SK-N-SH (cell line): ENCODE measurements around the gene FAM120B. TPM values are rescaled to one million over a fixed set of nuclear protein-coding genes. Genes with fewer than 3 reads are reported as not detected.

Source experiments
- CTCF ChIA-PET: fragments of 300-600, 350-600 bp; formaldehyde crosslinking; extraction: SDS; loops from one replicate; lab custom pipeline; 2021; lab: Yijun Ruan, JAX
- POLR2A ChIA-PET: fragments of 350-600 bp; sonication (Branson Sonifier 250); formaldehyde crosslinking; extraction: SDS; loops from one replicate; lab custom pipeline; 2020; ENCODE audit warnings: antibody characterized with exemption, inconsistent platforms; lab: Yijun Ruan, JAX
- DNase-seq: peaks from one replicate; pipeline ENCODE4 v3.0.0; 2012
- H2AFZ ChIP-seq: fragments of 200-600 bp; sonication (generic); 2 replicates; pipeline ENCODE4 v1.8.1; 2016; ENCODE audit warnings: antibody characterized with exemption, mild to moderate bottlenecking, low read depth
- H3F3A ChIP-seq: fragments of 200-600 bp; sonication (generic); replicated peaks from 2 replicates; pipeline ENCODE3; 2016; ENCODE audit warnings: antibody characterized with exemption, mild to moderate bottlenecking; ENCODE audit not compliant: insufficient read depth
- H3K27ac ChIP-seq, 2 experiments: fragments of 200-500 bp in 1 of 2; fragments of 200-600 bp in 1 of 2; sonication (Bioruptor generic) in 1 of 2; sonication (generic), shearing (Covaris generic) in 1 of 2; 2 replicates each; pipeline versions ENCODE4 v1.5.1 to v1.6.1; 2014 to 2016; ENCODE audit warnings: low read depth in 2 of 2, inconsistent platforms in 1 of 2, low read length in 1 of 2, mild to moderate bottlenecking in 1 of 2, mixed read lengths in 1 of 2
- H3K27me3 ChIP-seq: fragments of 200-600 bp; sonication (generic), shearing (Covaris generic); 2 replicates; pipeline ENCODE4 v1.6.1; 2016; ENCODE audit warnings: mixed run types; ENCODE audit not compliant: insufficient read depth
- H3K36me3 ChIP-seq, 2 experiments: fragments of 200-500 bp in 1 of 2; fragments of 200-600 bp in 1 of 2; sonication (Bioruptor generic) in 1 of 2; sonication (generic) in 1 of 2; replicated peaks in 1 of 2; 2 replicates each; pipeline versions ENCODE3 to v1.5.1; 2014 to 2016; ENCODE audit warnings: low read length in 1 of 2, mild to moderate bottlenecking in 1 of 2; ENCODE audit not compliant: insufficient read depth in 2 of 2, control insufficient read depth in 1 of 2
- H3K4me1 ChIP-seq, 2 experiments: fragments of 200-500 bp in 1 of 2; fragments of 200-600 bp in 1 of 2; sonication (Bioruptor generic) in 1 of 2; sonication (generic), shearing (Covaris generic) in 1 of 2; 2 replicates each; pipeline versions ENCODE4 v1.5.1 to v1.6.1; 2014 to 2016; ENCODE audit warnings: low read depth in 1 of 2, low read length in 1 of 2, mixed run types in 1 of 2; ENCODE audit not compliant: insufficient read depth in 2 of 2, control insufficient read depth in 1 of 2
- H3K4me2 ChIP-seq: fragments of 200-600 bp; sonication (generic), shearing (Covaris generic); 2 replicates; pipeline ENCODE4 v1.6.1; 2017; ENCODE audit warnings: mixed run types
- H3K4me3 ChIP-seq, 2 experiments: fragments of 200-500 bp in 1 of 2; fragments of 200-600 bp in 1 of 2; sonication (Bioruptor generic) in 1 of 2; sonication (generic), shearing (Covaris generic) in 1 of 2; 2 replicates each; pipeline versions ENCODE4 v1.5.1 to v1.8.1; 2014 to 2016; ENCODE audit warnings: low read depth in 2 of 2, inconsistent platforms in 1 of 2, low read length in 1 of 2, mild to moderate bottlenecking in 1 of 2, mixed read lengths in 1 of 2, moderate library complexity in 1 of 2
- H3K79me2 ChIP-seq: fragments of 200-600 bp; sonication (generic); 2 replicates; pipeline ENCODE4 v1.8.1; 2017; ENCODE audit warnings: mild to moderate bottlenecking; ENCODE audit not compliant: insufficient read depth
- H3K9ac ChIP-seq: fragments of 200-600 bp; sonication (generic); 2 replicates; pipeline ENCODE4 v1.6.1; 2017; ENCODE audit warnings: mixed run types
- H3K9me2 ChIP-seq: fragments of 200-600 bp; sonication (generic); 2 replicates; pipeline ENCODE4 v1.6.1; 2017; ENCODE audit warnings: mixed run types
- H3K9me3 ChIP-seq: fragments of 200-600 bp; sonication (generic); 2 replicates; pipeline ENCODE4 v1.6.1; 2017; ENCODE audit warnings: mixed run types, mild to moderate bottlenecking, moderate library complexity
- H4K20me1 ChIP-seq: fragments of 200-600 bp; sonication (generic); 2 replicates; pipeline ENCODE4 v1.6.1; 2017; ENCODE audit warnings: mild to moderate bottlenecking, mixed run types; ENCODE audit not compliant: insufficient read depth
- CTCF ChIP-seq: fragments of 200-600 bp; sonication (generic); IDR thresholded peaks from 2 replicates; pipeline ENCODE4 v1.6.1; 2017; ENCODE audit warnings: antibody characterized with exemption, mild to moderate bottlenecking, moderate library complexity
- FOSL2 ChIP-seq: IDR thresholded peaks from 2 replicates; pipeline ENCODE4 v1.4.0; 2012; ENCODE audit warnings: low read depth, mild to moderate bottlenecking, moderate library complexity, borderline replicate concordance
- IRF3 ChIP-seq: fragments of 150-350 bp; IDR thresholded peaks from 2 replicates; pipeline ENCODE4 v1.6.1; 2016; ENCODE audit warnings: mild to moderate bottlenecking, low read depth, low read length
- MXI1 ChIP-seq: IDR thresholded peaks from 2 replicates; pipeline ENCODE4 v1.6.1; 2012; ENCODE audit warnings: mild to moderate bottlenecking, low read depth, low read length, improper control_type of control experiment
- NFIC ChIP-seq: IDR thresholded peaks from 2 replicates; pipeline ENCODE4 v1.4.0; 2012; ENCODE audit warnings: borderline replicate concordance
- REST ChIP-seq: IDR thresholded peaks from 2 replicates; pipeline ENCODE4 v1.6.1; 2012; ENCODE audit warnings: mild to moderate bottlenecking, low read depth, low read length, moderate library complexity
- RXRA ChIP-seq: IDR thresholded peaks from 2 replicates; pipeline ENCODE4 v1.4.0; 2012; ENCODE audit warnings: low read depth, mild to moderate bottlenecking, borderline replicate concordance
- SIN3A ChIP-seq: IDR thresholded peaks from 2 replicates; pipeline ENCODE4 v1.6.1; 2012; ENCODE audit warnings: low read depth, mild to moderate bottlenecking, low read length, moderate library complexity, borderline replicate concordance
- SMC3 ChIP-seq: IDR thresholded peaks from 2 replicates; pipeline ENCODE4 v1.6.1; 2012; ENCODE audit warnings: low read depth, low read length, improper control_type of control experiment
- ZBTB33 ChIP-seq: IDR thresholded peaks from 2 replicates; pipeline ENCODE4 v1.4.0; 2012; ENCODE audit warnings: low read depth, borderline replicate concordance
- WGBS: methylation state at CpG from one replicate; pipeline ENCODE4 v1.1.6; 2017; ENCODE audit warnings: low lambda C conversion rate; 5-methylcytosine and 5-hydroxymethylcytosine counted together
- polyA plus RNA-seq, 3 experiments: library from polyadenylated mRNA; depleted of rRNA; stranded (reverse); fragments of >200 nt; gene quantifications; 2 replicates each; pipeline ENCODE4 v1.2.3, GENCODE V29; 2012

FAM120B gene
- polyA plus RNA-seq, 1 of the 3 experiments (the other 2 are of a cell fraction) = 7.7 TPM

GRCh38 chr6:170281331-170282292 lies 24.9 kb upstream of the FAM120B start:
- DNase-seq = no peak
- Histone ChIP-seq H3K27ac (no peak overlapping the region), H3K9ac (no peak overlapping the region), H3K79me2 (no peaks in the 10 kb centered on the region), H3K4me3 (no peak overlapping the region), H3K4me1 (peaks cover 0 to 13% of the 10 kb centered on the region in 2 experiments; a peak in 2 of 4 replicates), H3K9me2 (no peaks in the 10 kb centered on the region), H3F3A (no peaks in the 10 kb centered on the region), H3K27me3 (peaks cover 7% of the 10 kb centered on the region; the same call in 1 of the 2 replicates), H3K36me3 (no peaks in the 10 kb centered on the region), H3K9me3 (no peaks in the 10 kb centered on the region), H2AFZ (no peak overlapping the region), H3K4me2 (no peak overlapping the region), H4K20me1 (no peaks in the 10 kb centered on the region)
- POLR2A ChIA-PET = no interaction called here
- no peak for TF ChIP-seq SMC3
- no peak for TF ChIP-seq SIN3A
- TF ChIP-seq REST = no peak
- TF ChIP-seq NFIC = no peak
- TF ChIP-seq IRF3 = no peak
- TF ChIP-seq CTCF = no peak
- no peak for TF ChIP-seq FOSL2
- TF ChIP-seq MXI1 = no peak
- TF ChIP-seq ZBTB33 = no peak
- no peak for TF ChIP-seq RXRA
- 87% methylated on average over 48 of the region's 48 CpGs for WGBS
- CTCF ChIA-PET = interaction anchor here (1.8 kb wide), 1 partner anchor 13 kb away, joined by 4 read pairs; no protein-coding TSS in a partner anchor
